ENCODE results near the gene MRPL39. TPM values are rescaled to one million over a fixed set of nuclear protein-coding genes. Genes with fewer than 3 reads are reported as not detected.

MRPL39 gene
- total RNA-seq, 3 donors from 2014 or later, result 21.6 to 27.9 (median 22.1) TPM

DNA sequence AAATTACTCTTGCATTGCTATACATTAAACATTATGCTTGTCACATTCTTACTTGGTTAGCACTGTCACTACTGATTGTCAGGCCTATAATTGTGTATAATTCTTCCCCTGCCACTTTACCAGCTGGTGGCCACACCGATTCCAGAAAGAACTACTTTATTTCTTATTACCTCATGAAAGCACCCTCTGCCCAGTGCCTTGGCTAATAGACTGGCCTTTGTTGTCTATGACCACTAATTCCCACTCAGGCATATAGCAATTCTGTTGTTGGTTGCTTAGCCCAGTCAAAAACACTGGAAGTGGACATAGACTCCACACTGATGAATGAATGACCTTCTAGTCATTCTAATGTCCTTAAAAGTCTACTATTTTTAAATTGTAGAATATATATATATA, 35.6 kb downstream of the MRPL39 start:
- intact Hi-C loops (cut with DNase I, micrococcal nuclease), result no loop called here
- H3K4me3 ChIP-seq, result no peak overlapping the region
- TF ChIP-seq, protein P1, sequence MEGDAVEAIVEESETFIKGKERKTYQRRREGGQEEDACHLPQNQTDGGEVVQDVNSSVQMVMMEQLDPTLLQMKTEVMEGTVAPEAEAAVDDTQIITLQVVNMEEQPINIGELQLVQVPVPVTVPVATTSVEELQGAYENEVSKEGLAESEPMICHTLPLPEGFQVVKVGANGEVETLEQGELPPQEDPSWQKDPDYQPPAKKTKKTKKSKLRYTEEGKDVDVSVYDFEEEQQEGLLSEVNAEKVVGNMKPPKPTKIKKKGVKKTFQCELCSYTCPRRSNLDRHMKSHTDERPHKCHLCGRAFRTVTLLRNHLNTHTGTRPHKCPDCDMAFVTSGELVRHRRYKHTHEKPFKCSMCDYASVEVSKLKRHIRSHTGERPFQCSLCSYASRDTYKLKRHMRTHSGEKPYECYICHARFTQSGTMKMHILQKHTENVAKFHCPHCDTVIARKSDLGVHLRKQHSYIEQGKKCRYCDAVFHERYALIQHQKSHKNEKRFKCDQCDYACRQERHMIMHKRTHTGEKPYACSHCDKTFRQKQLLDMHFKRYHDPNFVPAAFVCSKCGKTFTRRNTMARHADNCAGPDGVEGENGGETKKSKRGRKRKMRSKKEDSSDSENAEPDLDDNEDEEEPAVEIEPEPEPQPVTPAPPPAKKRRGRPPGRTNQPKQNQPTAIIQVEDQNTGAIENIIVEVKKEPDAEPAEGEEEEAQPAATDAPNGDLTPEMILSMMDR (IDR thresholded peaks at IDR 0.05), result no peak
- H3K9me3 ChIP-seq, result no peaks in the 10 kb centered on the region
- no peak for DNase-seq
- no peaks in the 10 kb centered on the region for H3K36me3 ChIP-seq (ENCODE audit: low read depth)
- H3K4me1 ChIP-seq (ENCODE audit: low read depth), result no peaks in the 10 kb centered on the region
- ATAC-seq, result no peak

DNA sequence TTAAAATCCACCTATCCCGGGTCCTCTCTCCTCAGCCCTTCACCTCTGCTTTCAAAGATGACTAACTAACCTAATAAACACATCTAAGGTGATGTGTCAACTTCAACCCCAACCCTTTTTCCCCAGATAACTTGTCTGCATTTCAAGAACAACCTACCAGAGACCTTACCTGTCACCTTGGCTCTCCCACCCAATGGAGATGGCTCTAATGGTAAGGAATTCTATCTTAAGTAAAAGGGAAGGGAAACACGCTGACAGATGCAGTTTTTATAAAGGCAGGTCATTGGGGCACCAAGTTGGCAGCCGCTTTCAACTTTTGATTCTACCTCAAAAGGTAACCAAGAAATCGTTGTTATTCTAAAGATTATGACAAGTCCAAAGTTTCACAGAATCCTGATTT, 37.6 kb downstream of the MRPL39 start:
- Histone ChIP-seq H3K4me3 (no peak overlapping the region), H3K4me1 (ENCODE audit: low read depth) (no peaks in the 10 kb centered on the region), H3K9me3 (no peaks in the 10 kb centered on the region), H3K36me3 (ENCODE audit: low read depth) (no peaks in the 10 kb centered on the region)
- ATAC-seq (no peak), DNase-seq (no peak)
- TF ChIP-seq, protein P1 (IDR thresholded peaks at IDR 0.05), result no peak
- intact Hi-C loops (cut with DNase I, micrococcal nuclease), result no loop called here

- TF ChIP-seq, protein P1 (IDR thresholded peaks at IDR 0.05), result no peak
- no peaks in the 10 kb centered on the region for H3K36me3 ChIP-seq (ENCODE audit: low read depth)
- H3K4me3 ChIP-seq, result no peak overlapping the region
- intact Hi-C loops (cut with DNase I, micrococcal nuclease), result no loop called here
- DNase-seq (no peak), ATAC-seq (no peak)
- H3K4me1 ChIP-seq (ENCODE audit: low read depth), result no peaks in the 10 kb centered on the region
- no peaks in the 10 kb centered on the region for H3K9me3 ChIP-seq
These were observed 38.2 kb downstream of the MRPL39 start for GRCh38 chr21:25569084-25569483.

DNA sequence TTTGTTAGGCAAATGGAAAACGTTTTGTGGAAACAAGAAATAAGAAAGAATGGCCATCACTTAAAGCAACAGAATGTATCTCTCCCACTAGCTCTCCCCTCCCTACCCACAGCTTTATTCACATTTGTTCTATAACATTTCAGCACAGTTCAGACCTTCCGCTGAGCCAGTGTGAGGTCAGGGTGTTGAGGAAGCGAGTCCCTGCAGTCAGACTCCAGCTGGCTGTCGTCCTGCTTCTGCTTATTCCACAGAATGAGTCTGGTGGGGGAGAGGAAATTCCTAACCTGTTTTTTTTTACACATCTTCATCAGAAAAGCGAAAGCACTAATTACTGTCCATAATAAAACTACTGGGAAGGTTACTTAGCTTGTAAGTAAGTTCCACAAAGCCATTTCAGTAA, 39.0 kb downstream of the MRPL39 start:
- TF ChIP-seq, protein P1 (IDR thresholded peaks at IDR 0.05), result no peak
- intact Hi-C loops (cut with DNase I, micrococcal nuclease), result no loop called here
- no peaks in the 10 kb centered on the region for H3K36me3 ChIP-seq (ENCODE audit: low read depth)
- no peaks in the 10 kb centered on the region for H3K9me3 ChIP-seq
- no peak overlapping the region for H3K4me3 ChIP-seq
- DNase-seq, result peak in 2 of 3 donors; percentile 39 to 52
- ATAC-seq, result peak; percentile 53
- H3K4me1 ChIP-seq (ENCODE audit: low read depth), result no peaks in the 10 kb centered on the region

- intact Hi-C loops (cut with DNase I, micrococcal nuclease), result no loop called here
- no peaks in the 10 kb centered on the region for H3K36me3 ChIP-seq (ENCODE audit: low read depth)
- ATAC-seq (peak; percentile 23), DNase-seq (no peak)
- TF ChIP-seq, protein P1 (IDR thresholded peaks at IDR 0.05), result no peak
- H3K4me1 ChIP-seq (ENCODE audit: low read depth), result no peaks in the 10 kb centered on the region
- no peak overlapping the region for H3K4me3 ChIP-seq
- no peaks in the 10 kb centered on the region for H3K9me3 ChIP-seq
These were observed 39.8 kb downstream of the MRPL39 start for GRCh38 chr21:25567472-25567871.

DNA sequence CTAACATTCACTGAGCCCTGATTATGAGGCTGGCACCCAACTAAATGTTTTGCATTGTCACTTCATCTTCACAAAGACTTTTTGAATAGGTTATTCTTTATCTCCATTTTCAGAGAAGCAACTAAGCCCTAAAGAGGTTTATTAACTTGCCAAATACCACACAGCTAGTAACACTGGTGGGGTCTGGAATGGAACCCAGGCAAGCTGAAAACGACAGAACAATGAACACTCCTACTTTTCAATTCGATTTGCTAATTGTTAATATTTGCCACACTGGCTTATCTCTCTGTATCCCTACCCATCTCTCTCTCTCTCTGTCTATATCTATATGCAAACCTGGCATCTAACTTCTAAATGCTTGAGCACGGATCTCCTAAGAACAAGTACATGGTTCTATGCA, 40.6 kb downstream of the MRPL39 start:
- Histone ChIP-seq H3K4me1 (ENCODE audit: low read depth) (no peaks in the 10 kb centered on the region), H3K4me3 (no peak overlapping the region), H3K36me3 (ENCODE audit: low read depth) (no peaks in the 10 kb centered on the region), H3K9me3 (no peaks in the 10 kb centered on the region)
- no peak for ATAC-seq
- intact Hi-C loops (cut with DNase I, micrococcal nuclease), result no loop called here
- no peak for DNase-seq
- TF ChIP-seq, protein P1 (IDR thresholded peaks at IDR 0.05), result no peak
